Mammary epithelial cell (primary cell): ENCODE data around the gene COL23A1.

Source experiments
- EZH2 ChIP-seq: IDR thresholded peaks from 2 replicates; pipeline ENCODE4 v1.6.1; 2012; ENCODE audit warnings: low read length, inconsistent platforms, borderline replicate concordance
- TF ChIP-seq, protein P1 (sequence below), 2 donors: IDR thresholded peaks in 1 of 2; conservative IDR thresholded peaks in 1 of 2; 2 replicates each; pipeline ENCODE4 v1.5.1; 2011 to 2012; ENCODE audit warnings: inconsistent platforms in 2 of 2, low read length in 2 of 2, mild to moderate bottlenecking in 2 of 2, control low read depth in 1 of 2, low read depth in 1 of 2; ENCODE audit not compliant: insufficient read depth in 1 of 2; ENCODE audit errors: extremely low read depth in 1 of 2

GRCh38 chr5:178223196-178223773 is 366.9 kb downstream of the COL23A1 start:
- TF ChIP-seq, protein P1, sequence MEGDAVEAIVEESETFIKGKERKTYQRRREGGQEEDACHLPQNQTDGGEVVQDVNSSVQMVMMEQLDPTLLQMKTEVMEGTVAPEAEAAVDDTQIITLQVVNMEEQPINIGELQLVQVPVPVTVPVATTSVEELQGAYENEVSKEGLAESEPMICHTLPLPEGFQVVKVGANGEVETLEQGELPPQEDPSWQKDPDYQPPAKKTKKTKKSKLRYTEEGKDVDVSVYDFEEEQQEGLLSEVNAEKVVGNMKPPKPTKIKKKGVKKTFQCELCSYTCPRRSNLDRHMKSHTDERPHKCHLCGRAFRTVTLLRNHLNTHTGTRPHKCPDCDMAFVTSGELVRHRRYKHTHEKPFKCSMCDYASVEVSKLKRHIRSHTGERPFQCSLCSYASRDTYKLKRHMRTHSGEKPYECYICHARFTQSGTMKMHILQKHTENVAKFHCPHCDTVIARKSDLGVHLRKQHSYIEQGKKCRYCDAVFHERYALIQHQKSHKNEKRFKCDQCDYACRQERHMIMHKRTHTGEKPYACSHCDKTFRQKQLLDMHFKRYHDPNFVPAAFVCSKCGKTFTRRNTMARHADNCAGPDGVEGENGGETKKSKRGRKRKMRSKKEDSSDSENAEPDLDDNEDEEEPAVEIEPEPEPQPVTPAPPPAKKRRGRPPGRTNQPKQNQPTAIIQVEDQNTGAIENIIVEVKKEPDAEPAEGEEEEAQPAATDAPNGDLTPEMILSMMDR (conservative IDR thresholded peaks at IDR 0.05 in 1 of 2, IDR thresholded peaks at IDR 0.05 in 1 of 2; ENCODE audit: extremely low read depth in 1 of 2, insufficient read depth in 1 of 2, low read depth in 1 of 2, low read length in 2 of 2) = peak in 1 of 2 donors; percentile 6
- no peak for TF ChIP-seq EZH2
